NCI-H2227 treated with DMSO at 0.1 percent for 48 hours (cell line): ENCODE measurements around the gene CD22.
"Not testable (repeated sequence)": the region's sequence is repeated elsewhere in the genome, so short reads cannot be mapped to it uniquely, and the experiment has no call there.

Experiments
- DNase-seq: peaks from one replicate; lab custom pipeline; 2025; lab: John Stamatoyannopoulos, UW

Gene CD22

DNA sequence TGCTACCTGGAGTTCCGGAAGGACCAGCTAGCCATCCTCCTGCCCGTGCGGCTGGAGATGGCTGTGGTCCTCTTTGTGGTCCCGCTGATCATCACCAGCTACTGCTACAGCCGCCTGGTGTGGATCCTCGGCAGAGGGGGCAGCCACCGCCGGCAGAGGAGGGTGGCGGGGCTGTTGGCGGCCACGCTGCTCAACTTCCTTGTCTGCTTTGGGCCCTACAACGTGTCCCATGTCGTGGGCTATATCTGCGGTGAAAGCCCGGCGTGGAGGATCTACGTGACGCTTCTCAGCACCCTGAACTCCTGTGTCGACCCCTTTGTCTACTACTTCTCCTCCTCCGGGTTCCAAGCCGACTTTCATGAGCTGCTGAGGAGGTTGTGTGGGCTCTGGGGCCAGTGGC is 30.4 kb downstream of the CD22 start:
- not testable (repeated sequence) for DNase-seq

DNA sequence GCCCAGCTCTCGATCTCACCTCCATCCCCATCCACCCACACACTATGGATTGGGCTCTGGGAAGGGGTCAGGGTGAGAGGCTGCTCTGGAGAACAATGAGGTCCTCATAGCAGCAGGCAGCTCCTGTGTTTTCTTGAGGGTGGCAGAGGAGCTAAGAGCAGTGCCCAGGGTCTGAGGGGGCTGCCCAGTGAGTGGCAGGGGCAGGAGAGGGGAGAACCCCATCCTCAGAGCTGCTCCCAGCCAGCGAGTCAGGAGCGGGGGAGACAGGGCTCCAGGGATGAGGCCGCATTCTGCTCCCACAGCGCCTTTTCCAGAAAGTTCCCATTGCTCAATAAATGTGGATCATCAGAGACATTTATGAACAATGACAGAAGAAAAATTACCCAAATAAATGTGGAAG is 31.1 kb downstream of the CD22 start:
- not testable (repeated sequence) for DNase-seq

DNA sequence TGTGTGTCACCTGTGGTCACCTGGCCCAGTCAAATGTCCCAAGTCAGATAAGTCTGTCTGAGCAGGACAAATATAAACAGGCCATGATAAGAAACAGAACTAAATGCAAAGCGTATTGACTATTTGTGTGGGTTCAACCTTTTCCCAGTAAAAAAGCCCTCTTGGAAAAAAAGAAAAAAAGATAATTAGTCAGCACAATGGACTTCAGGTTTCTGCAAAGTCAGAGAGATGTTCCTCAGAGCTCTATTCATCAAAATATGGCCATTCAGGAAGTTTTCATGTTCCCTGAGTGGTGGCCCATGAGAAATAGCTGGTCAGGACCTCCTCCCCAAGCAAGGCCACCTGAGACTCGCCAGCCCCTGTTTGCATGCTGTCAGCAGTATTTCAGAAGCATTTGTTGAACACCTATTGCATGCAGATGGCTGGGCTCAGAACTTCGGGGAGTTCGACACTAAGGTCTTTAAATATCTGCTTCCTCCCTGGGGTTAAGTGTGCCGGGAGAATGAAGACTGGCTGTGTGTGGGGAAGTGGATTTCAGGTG is 32.0 kb downstream of the CD22 start:
- no peak for DNase-seq

DNA sequence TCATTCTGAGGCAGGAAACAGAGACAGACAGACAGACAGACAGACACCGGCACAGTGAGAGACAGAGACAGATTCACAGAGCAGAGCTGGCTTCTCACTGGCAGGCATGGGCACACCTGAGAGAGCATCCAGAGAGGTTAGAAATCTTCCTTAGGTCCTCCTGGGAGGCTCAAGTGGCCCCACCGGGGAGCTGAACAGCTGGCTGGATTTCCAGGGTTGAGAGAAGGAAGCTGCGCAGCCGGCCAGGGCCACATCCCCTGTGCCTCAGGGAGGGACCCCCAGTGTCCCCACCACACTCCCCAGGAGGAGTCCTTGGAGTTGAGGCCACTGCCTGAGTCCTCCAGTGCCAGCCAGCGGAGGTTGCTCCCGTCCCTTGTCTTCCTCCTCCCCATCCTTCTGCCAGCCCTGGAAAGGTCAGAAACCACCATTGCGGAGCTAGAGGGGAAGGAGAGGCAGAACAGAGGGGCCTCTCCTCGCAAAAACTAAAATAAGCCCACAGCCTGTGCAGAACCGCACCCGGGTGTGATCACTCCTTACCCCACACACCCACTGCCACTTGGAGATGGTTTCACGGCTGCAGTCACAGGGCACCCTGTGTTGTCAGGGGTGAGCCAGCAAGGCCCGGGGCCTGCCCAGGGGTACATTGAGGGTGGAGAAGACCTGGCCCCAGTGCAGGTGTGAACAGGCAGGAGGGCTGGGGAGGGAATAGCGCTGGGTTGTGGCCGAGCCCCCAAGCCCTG is 33.4 kb downstream of the CD22 start:
- DNase-seq: no peak

DNA sequence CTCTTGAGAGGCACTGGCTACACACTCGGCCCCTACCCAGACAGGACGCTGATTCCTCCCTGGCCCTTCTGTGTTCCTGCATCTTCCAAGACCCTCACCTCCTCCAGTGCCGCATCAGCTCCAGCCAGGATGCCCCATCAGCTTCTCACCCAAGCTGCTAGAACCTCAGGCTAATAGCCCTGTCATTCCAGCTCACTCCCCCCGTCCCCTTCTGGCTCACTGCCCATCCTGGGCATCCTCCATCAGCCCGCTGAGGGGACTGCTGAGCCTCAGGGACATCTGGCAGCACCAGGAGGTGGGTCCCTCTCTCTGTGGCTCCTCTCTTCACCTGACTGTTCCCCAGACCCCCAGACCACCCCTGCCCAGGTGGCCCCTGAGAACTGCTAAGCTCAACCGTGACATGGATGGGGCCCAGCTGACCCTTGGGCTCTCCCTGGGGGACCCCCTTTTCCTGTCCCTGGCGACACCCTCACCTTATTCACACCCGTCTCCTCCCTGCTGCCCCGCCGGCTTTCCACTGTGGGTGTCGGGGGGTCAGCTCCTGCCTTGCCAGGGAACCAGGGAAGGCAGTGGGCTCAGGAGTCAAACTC is 34.1 kb downstream of the CD22 start:
- DNase-seq: no peak

DNA sequence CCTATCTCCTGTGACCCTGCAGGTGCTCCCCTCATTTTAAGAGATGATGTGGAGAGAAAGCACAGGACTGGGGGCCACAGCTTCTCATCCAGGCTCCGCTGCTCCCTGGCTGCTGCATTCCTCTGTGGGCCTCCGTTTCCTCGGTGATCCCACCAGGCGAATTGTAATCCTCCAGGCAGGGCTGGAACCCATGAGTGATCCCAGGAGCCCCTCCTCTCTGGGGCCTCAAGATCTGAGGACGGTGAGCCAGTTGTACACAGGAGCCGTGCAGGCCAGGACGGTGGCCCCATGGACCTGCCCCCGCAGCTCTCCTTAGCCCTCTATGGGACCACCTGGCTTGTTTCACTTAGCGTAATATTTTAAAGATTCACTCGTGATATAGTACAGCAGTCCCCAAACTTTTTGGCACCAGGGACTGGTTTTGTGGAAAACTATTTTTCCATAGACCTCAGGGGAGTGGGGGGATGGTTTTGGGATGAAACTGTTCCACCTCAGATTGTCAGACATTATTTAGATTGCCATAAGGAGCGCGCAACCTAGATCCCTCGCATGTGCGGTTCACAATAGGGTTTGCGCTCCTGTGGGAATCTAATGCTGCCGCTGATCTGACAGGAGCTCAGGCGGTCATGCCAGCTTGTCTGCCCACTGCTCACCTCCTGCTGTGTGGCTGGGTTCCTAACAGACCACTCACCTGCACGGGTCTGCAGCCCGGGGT is 34.9 kb downstream of the CD22 start:
- DNase-seq: no peak

DNA sequence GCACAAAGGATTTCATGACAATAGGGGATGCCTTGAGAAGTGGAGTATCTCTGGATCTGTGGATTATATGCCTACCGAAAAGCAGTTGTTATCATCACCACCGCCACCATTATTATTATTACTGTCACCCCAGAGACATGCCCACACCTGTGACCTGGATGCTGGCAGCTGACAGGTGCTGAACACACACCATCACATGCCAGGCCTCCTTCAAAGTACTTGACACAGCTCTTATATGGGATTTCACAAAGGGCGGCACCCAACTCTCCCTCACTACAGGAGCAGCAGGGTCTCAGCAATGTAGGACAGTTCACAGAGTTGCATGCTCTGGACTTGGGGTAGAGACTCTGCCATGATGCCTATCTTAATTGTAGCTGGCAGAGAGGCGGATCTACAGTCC is 36.3 kb downstream of the CD22 start:
- DNase-seq: no peak

DNA sequence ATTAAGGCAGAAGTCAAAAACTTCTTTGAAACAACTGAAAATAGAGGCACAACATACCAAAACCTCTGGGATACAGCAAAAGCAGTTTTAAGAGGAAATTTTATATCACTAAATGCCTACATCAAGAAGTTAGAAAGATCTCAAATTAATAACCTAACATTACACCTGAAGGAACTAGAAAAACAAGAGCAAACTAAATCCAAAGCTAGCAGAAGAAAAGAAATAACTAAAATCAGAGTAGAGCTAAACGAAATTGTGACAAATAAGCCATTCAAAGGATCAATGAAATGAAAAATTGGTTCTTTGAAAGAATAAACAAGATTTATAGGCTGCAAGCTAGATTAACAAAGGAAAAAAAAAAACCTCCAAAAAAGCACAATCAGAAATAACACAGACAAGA is 39.4 kb downstream of the CD22 start:
- DNase-seq: no peak

DNA sequence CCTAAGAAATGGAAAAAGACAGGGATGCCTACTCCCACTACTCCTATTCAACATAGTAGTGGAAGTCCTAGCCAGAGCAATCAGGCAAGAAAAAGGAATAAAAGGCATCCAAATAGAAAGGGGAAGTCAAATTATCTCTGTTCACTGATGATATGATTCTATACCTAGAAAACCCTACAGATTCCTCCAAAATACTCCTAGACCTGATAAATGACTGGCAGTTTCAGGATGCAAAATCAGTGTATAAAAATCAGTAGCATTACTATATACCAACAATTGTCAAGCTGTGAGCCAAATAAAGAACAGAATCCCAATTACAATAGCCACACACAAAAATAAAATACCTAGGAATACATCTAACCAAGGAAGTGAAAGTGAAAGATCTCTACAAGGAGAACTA is 40.5 kb downstream of the CD22 start:
- DNase-seq: no peak

DNA sequence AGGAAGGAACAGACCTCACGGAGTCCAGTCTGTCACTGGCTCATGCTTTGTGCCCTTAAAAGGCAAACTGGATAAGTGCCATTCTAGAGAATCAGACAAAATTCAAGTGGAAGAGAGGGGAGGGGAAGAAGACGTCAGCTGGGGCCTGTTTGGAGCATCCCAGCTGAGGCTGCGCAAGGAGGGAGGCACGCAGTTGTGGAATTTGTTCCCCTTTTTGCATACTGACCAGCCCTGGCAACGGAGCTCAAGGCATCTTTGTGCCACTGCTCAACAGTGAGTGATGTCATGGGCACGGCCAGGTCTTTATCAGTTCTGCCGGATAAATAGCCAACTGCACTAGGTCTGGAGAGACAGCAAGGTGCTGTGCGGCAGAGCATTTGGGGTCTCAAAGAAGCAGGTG is 41.7 kb downstream of the CD22 start, which contains the start of gene GPR42:
Gene GPR42, plus strand, starts transcription at position 347 of the 400 bp plus-strand sequence. CDS start 292 bp downstream, outside the sequence.
- DNase-seq: no peak

DNA sequence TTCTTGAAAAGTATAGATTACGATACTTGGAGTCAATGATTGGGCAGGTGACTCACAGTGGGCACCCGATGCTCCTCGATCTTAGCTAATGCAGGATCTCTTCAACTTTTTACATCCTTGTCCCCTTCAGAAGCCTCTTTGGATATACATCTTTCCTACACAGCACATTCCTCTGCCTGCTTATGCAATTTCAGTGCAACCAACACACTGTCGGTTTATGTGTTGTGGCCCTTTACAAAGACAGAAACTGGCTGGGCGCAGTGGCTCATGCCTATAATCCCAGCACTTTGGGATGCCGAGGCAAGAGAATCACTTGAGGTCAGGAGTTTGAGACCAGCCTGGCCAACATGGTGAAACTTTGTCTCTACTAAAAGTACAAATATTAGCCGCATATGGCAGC is 44.5 kb downstream of the CD22 start:
- DNase-seq: no peak

DNA sequence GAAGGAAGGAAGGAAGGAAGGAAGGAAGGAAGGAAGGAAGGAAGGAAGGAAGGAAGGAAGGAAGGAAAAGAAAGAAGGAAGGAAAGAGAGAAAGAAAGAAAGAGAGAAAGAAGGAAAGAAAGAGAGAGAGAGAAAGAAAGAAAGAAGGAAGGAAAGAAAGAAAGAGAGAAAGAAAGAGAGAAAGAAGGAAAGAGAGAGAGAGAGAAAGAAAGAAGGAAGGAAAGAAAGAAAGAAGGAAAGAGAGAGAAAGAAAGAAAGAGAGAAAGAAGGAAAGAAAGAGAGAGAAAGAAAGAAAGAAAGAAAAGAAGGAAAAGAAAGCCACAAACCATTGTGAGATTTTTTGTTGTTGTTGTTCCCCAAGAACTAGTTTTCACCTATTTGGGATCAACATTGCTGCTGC is 45.0 kb downstream of the CD22 start:
- DNase-seq: not testable (repeated sequence)

DNA sequence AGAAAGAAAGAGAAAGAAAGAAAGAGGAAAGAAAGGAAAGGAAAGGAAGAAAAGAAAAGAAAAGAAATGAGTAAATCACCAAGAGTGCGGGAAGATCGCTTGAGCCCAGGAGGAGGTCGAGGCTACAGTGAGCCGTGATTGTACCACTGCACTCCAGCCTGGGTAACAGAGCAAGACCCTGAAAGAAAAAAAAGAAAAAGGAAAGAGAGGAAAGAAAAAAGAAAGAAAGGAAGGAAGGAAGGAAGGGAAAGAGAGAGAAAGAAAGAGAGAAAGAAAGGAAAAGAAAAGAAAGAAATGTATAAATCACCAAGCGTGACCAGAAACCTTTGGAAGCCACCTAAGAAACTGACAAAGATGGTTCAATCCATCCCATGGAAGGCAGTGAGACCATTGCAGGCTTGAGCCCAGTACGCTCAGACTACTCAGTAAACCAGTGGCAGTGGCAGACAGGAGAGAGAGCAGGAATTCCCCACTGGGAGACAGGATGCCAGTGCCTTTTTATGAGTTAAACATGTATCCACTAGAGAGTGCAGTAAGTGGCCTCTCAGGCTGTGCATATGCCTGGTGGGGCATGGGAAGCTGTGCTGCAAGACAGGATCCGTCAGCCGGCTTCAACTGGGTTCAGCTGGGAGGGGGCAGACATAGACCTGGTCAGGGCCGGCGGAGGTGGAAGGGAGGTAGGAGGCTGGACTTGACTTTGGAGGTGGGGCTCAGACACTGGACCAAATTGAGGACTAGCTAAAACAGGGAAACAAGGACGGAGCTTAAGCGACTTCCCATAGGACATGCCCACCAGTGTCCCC is 46.7 kb downstream of the CD22 start:
- DNase-seq: no peak

DNA sequence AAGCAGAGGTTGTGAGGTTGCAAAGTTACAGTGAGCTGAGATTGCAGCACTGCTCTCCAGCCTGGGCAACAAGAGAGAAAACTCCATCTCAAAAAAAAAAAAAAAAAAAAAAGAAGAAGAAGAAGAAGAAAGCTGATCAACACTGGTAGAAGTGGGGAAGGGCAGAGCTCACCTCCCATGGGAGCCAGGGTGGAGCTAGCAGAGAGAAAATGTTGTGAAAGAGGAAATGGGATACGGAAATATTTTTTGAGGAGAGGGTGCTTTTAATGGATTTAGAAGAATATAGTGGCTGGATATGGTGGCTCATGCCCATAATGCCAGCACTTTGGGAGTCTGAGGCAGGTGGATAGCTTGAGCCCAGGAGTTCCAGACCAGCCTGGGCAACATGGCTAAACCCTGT is 48.7 kb downstream of the CD22 start:
- DNase-seq: no peak

DNA sequence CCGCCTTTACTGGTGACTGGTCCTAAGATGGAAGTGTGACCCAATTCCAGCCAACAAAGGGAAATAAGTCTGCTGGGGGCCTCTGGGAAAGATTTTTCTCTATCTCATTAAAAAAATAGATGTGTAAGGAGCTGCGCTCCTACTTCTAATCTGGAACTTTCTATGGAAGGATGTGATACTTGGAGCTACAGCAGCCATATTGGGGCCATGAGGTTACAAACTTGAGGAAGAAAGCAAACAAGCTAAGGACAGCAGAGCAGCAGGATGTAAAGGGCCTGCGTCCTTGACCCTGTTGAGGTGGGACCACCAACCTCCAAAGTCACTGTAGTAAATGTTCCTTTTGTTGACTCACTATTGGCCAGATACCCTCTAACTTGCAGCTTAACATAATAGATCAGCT is 49.4 kb downstream of the CD22 start:
- no peak for DNase-seq

DNA sequence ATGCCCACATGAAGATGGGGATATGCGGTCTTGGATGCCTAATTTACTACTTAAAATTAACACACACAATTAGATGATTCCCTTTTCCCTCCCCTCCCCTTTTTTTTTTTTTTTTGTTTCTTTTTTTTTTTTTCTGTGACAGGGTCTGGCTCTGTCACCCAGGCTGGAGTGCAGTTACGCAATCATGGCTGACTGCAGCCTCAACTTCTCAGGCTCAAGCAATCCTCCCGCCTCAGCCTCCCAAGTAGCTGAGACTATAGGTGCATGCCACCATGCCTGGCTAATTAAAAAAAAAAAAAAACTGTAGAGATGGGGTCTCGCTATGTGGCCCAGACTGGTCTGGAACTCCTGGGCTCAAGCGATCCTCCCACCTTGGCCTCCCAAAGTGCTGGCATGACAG is 50.6 kb downstream of the CD22 start:
- DNase-seq: not testable (repeated sequence)

DNA sequence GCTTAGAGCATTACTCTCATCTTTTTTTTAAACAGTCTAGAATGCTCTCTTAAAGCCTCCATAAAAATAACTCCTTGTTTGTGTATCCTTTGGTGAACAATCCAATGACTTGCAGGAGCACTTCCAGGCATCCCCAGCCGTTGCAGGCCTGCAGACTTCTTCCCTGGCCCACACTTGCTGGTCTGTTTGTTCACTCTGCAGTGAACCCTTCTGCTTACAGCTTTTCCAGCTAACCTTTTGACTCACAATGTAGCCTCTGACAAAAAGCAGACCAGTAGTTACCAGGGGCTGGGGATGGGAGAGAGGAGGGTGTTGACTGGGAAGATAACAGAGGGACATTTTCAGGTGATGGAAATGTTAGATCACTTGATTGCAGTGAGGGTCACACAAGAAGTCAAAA is 51.0 kb downstream of the CD22 start:
- DNase-seq: no peak

DNA sequence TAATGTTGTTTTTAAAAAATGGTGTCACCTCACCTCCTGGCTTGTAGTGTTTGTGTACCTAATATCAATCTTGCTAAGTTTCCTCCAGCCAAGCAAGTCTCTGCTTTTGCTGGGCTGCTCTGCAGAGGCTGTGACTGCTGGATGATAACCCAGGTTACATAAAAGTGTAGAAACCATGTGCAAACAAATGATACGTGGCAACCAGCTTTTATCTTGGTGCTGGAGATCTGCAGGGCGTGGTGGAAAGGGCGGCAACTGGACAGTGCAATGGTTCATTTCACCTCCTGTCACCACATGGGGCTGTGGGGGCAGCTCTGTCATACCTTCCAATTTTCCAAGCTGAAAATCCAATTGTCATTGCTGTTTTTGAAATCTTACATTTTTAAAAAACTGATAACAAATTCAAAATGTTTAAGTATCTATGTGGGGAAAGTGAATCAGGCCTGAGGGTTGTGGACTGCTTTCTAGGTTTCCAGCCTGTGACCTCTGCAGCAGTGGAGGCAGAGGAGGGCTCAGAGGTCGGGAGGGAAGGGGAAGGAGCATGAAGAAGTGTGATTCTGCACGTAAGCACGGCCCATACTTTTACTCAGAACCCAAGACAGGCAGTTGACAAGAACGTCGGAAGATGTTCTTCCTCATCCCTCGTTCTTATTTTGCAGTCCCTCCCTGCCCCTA is 51.6 kb downstream of the CD22 start:
- DNase-seq: no peak

DNA sequence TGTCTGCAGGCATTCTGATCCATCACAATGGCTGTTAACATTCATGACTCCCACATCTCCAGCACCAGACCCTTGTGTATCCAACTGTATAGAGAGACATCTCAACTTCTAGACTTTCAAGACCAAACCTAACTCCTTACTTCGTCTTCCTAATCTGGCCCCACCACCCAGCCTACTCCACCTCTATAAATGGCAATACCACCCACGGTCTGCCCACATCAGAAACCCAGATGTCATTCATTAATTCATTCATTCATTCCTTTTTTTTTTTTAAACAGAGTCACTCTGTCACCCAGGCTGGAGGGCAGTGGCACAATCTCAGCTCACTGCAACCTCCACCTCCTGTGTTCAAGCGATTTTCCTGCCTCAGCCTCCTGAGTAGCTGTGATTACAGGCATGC is 52.3 kb downstream of the CD22 start:
- DNase-seq: no peak

DNA sequence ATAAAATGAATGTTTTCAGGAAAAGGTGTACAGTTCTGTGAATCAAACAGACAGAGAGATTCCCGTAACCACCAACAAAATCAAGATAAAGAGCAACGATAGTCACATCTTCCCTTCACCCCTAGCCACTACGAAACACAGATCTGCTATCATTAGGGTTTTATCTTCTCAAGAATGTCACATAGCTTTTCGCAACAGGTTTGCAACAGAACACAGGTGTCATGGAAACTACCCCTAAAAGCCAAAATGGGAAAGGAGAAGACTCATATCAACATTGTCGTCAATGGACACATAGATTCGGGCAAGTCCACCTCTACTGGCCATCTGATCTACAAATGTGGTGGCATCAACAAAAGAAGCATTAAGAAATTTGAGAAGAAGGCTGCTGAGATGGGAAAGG is 52.9 kb downstream of the CD22 start:
- DNase-seq: no peak

DNA sequence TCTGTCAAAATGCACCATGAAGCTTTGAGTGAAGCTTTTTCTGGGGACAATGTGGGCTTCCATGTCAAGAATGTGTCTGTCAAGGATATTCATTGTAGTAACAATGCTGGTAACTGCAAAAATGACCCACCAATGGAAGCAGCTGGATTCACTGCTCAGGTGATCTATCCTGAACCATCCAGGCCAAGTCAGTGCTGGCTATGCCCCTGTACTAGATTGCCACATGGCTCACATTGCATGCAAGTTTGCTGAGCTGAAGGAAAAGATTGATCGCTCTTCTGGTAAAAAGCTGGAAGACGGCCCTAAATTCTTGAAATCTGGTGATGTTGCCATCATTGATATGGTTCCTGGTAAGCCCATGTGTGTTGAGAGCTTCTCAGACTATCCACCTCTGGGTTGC is 54.5 kb downstream of the CD22 start:
- no peak for DNase-seq
